Activated T-cell treated with anti-CD3 and anti-CD28 coated beads, Interleukin-2, amount 50 U/mL, for 48 hours (primary cell): ENCODE data around the gene SIAE.
A peak's percentile ranks its signal among the peaks of the same experiment; 100 is the strongest.
"Not testable (repeated sequence)": the region's sequence is repeated elsewhere in the genome, so short reads cannot be mapped to it uniquely, and the experiment has no call there.

Experiments
- DNase-seq, 2 experiments: peaks; one replicate each; pipeline ENCODE4 v3.0.0-alpha.2; 2020

SIAE gene

DNA sequence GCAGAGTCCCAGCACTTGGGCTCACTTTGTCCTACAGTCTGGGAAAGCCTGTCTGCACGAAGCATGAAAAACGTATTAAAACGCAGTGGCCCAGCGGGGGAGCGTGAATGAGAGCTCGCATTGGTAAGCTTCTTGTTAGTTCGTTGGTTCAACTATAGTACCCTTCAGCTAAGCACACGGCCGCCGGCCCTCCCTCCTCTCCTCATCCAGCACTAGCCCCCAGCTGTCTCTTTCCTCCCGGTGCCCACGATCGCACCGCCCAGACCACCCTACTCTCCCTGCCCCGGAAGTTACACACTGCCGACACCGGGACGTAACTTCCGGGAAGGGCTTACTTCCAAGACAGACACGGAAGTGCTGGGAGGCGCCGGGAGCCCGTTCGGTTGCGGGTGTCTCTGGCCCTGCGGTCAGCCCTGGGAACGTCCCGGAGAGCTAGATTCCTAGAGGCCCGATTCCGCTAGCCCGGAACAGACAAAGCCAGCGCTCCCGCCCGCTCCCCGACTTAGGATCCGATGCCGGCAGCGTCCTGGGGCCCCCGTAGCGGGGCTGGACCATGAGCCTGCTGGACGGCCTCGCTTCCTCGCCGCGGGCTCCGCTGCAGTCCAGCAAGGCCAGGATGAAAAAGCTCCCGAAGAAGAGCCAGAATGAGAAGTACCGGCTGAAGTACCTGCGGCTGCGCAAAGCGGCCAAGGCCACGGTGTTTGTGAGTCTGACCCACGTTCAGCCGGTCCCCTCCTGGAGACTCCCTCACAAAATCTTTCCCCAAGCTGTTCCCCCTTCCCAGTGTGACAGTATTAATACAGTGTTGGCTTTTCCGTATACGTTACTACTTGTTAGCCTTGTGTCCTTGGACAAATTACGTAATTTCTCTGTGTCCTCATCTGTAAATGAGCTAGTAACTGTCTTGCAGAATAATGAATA lies 50.7 kb downstream of the SIAE start, which contains the start of gene TBRG1:
Gene TBRG1 (plus strand): TSS at position 334 of the 921 bp plus-strand sequence. CDS start 220 bp downstream, at position 554.
- peak; percentile 82 to 85 for DNase-seq

GRCh38 chr11:124618863-124619262 lies 54.7 kb downstream of the SIAE start:
- no peak for DNase-seq

- no peak for DNase-seq
Observed at GRCh38 chr11:124612567-124613246, 60.8 kb downstream of the SIAE start.

GRCh38 chr11:124612045-124612444 lies 61.5 kb downstream of the SIAE start:
- peak in 1 of 2 experiments; percentile 35 for DNase-seq

DNA sequence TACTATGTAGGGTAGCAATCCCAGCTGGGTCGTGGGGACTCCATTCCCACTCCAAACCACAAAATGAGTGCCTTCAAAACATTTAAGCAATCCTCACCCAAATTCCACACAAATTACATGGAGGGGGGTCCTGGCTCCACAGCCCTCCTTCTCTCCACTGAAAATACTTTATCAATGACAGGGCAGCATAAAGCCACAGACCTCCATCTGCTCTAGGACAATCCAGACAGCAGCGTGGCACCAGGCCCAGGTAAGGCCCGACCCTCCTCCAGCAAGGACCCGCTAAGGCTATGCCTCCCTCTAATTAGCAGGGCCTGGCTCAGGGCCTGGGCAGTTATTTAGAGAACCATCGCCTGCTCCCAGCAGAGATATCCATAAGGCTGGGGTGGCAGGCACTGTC lies 62.5 kb downstream of the SIAE start, which contains the start of gene PANX3:
Gene PANX3 (plus strand): TSS at position 365 of the 400 bp plus-strand sequence. CDS start 129 bp downstream, outside the sequence.
- DNase-seq, result no peak

DNA sequence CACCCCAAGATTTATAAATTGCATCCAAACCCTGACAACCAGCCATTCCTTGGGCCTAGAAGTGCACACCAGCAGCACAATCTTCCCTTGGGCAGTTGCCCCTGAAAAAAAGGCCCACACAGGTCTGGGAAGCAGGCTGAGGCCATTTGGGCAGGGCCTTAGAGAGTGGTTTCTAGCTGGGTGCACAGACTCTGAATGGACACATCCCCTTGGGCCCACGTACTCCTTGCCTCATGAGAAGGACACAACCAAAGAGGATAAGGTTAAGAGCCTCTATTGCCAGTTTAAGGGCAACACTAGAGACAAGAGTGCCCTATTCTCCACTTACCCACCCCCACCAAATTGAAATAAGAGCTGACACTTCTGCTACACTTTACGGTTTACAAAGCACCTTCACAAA lies 63.2 kb downstream of the SIAE start:
- no peak for DNase-seq

- DNase-seq, result no peak
Observed at GRCh38 chr11:124608147-124608546, 65.4 kb downstream of the SIAE start.

GRCh38 chr11:124605719-124606118 lies 67.8 kb downstream of the SIAE start:
- no peak for DNase-seq

GRCh38 chr11:124602723-124603122 lies 70.8 kb downstream of the SIAE start:
- DNase-seq, result not testable (repeated sequence)

GRCh38 chr11:124602193-124602592 lies 71.3 kb downstream of the SIAE start:
- no peak for DNase-seq

DNA sequence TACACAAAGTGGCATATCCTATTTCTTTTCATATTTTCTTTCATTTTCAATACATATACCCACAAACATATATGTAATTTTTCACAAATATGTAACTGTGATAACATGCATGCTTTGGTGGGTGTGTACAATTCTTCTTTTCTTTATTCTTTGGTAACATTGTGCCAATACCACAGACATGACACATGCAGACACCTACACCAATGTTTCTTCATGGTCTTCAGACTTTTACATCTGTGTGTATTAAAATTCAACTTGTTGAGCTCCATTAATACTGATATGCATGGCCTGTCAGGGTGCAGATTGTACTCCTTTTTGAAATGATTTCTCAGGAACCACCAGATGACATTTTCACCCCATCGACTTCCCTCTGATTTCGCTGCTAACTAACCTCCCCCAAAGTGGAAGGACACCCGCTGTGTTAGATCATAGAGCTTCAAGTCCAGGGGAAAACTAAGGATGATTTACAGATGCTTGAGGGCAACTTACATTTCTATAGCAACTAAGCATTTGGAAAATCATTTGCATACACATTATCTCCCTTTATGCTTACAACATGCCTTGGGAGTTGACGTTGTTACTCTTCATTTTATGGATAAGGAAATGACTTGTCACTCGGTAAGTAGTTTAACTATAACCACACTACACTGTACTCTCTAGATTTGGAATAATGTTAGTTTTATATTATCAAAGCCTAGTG lies 72.8 kb downstream of the SIAE start:
- DNase-seq, result no peak

GRCh38 chr11:124597626-124598025 lies 75.9 kb downstream of the SIAE start:
- DNase-seq, result no peak

DNA sequence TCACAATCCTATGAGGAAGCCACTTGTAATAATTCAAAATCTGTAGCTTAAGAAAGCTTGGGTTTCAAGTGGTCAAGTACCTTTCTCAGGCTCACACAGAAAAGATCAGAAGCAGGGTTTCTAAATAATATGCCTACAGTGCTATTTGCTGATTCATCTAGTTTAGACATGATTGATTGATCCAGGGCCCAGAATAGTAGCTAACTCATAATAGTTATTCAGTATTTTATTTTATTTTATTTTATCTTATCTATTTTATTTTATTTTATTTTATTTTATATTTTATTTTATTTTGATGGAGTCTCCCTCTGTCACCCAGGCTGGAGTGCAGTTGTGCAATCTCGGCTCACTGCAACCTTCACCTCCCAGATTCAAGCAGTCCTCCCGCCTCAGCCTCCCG lies 78.2 kb downstream of the SIAE start:
- no peak for DNase-seq

DNA sequence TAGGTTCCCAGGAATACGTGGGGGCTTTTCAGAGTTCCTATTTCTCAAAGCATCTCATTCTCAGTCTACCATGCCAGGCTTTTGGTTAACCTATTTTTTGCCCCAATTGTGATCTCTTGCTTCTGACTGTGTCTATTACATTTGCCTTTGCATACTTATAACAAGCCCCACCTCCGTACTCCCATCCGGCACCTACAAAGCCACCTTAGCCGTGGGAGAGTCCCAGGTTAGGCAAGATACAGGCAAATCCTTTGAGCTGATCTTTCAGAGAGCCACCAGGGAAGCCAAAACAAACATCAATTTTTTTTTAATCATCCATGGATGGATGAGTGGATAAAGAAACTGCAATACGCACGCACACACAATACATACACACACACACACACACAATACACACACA lies 80.9 kb downstream of the SIAE start:
- no peak for DNase-seq

- DNase-seq, result no peak
Observed at GRCh38 chr11:124591430-124591829, 82.1 kb downstream of the SIAE start.

DNA sequence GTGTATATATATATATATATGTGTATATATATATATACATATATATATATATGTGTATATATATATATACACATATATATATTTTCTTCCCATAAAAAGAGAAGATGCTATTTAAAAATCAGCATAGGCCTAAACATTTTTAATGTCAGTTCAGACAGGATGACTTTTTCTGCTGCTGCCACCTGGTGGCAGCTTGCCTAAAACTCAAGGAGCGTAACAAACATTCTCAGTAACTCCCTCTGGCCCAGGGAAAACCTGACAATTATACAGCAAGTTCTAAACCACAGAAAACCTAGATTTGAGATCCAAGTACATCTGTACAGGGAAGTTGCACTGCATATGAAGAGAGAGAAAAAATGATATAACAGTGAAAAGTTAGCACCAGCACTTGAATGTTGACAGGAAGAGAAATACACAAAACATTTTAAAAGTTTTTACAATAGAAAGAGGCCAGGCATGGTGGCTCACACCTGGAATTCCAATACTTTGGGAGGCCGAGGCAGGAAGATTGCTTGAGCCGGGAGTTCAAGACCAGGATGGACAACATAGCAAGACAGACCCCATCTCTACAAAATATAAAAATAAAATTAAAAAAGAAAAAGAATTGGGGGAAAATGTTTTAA lies 87.2 kb downstream of the SIAE start:
- peak; percentile 54 to 60 for DNase-seq

DNA sequence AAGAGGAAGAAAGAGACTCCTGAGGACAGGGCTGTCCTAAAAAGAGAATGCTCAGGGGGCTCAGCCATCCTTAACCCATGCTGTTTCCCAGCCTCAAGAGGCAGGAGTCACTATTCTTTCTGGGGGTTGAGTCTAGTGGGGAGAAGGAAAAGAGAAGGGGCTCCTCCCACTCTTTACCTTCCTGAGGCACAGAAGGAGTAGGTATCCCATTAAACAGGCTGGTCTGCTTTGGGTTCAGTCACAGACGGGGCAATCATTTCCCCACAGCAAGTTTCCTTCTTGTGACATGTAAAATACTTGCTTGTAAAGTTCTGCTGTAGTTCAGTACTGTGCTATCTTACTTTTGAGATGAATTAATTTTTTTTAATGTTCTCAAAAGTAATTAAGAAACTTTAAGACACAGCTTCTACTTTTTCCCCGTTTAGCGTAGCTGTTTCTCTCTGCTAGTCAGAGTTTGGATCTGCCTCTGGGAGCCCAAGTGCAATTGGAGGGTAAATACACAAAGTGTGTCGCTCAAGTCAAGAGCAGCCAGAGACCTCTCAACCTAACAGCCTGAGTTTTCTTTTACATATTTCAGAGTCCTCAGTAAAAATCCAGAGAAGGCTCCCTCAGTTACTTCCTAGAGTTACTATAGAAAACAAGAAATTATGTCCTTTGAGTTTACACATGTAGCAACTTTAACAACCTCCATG lies 88.7 kb downstream of the SIAE start:
- no peak for DNase-seq

DNA sequence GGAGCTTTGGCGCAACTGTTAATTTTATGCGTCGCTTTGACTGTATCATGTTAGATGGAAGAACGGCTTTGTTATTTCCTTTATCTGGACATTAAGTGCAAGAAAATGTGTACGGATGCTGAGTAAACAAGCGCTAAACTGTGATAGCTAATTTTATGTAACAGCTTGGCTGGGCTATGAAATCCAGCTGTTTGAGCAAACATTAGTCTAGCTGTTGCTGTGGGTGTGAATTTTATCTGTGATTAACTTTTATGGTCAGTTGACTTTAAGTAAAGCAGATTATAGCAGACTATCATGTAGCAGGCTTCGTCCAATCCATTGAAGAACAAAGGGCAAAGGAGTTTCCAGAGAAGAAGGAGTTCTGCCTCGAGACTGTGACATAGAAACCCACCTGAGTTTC lies 89.8 kb downstream of the SIAE start:
- no peak for DNase-seq
